Raji (cell line): ENCODE results near the gene TOR1B.

Experiments used
- POLR2A ChIP-seq: IDR thresholded peaks from 2 replicates; pipeline ENCODE4 v1.6.1; 2011; ENCODE audit warnings: low read depth, low read length, control low read depth; ENCODE audit not compliant: insufficient read depth

The TOR1B gene

GRCh38 chr9:129828051-129828450, 25.1 kb downstream of the TOR1B start:
- TF ChIP-seq POLR2A: no peak

- no peak for TF ChIP-seq POLR2A
Observed at GRCh38 chr9:129828969-129829368, 26.0 kb downstream of the TOR1B start.

GRCh38 chr9:129832982-129833381, 30.0 kb downstream of the TOR1B start:
- no peak for TF ChIP-seq POLR2A

GRCh38 chr9:129834489-129835127, 31.6 kb downstream of the TOR1B start:
- TF ChIP-seq POLR2A: no peak

GRCh38 chr9:129835128-129835859, 32.3 kb downstream of the TOR1B start, which contains the start of the genes C9orf78 and USP20:
Gene C9orf78 (minus strand): TSS chr9:129835275. CDS start chr9:129835221, 54 bp downstream.
Gene USP20 (plus strand): TSS chr9:129835458. CDS start chr9:129852556, 17,098 bp downstream.
- TF ChIP-seq POLR2A: peak; percentile 92

GRCh38 chr9:129835860-129836223, 32.9 kb downstream of the TOR1B start:
- TF ChIP-seq POLR2A: no peak

GRCh38 chr9:129836311-129837007, 33.5 kb downstream of the TOR1B start:
- no peak for TF ChIP-seq POLR2A

GRCh38 chr9:129838707-129839259, 35.8 kb downstream of the TOR1B start:
- no peak for TF ChIP-seq POLR2A

GRCh38 chr9:129839324-129840023, 36.5 kb downstream of the TOR1B start:
- no peak for TF ChIP-seq POLR2A

- TF ChIP-seq POLR2A: no peak
Observed at GRCh38 chr9:129840034-129840433, 37.0 kb downstream of the TOR1B start.

GRCh38 chr9:129841071-129841470, 38.1 kb downstream of the TOR1B start:
- TF ChIP-seq POLR2A: no peak

GRCh38 chr9:129845373-129845772, 42.4 kb downstream of the TOR1B start:
- TF ChIP-seq POLR2A: no peak

GRCh38 chr9:129848712-129849441, 45.9 kb downstream of the TOR1B start:
- no peak for TF ChIP-seq POLR2A

- no peak for TF ChIP-seq POLR2A
Observed at GRCh38 chr9:129849901-129850300, 46.9 kb downstream of the TOR1B start.
